ENCODE data around the gene SS18L1. TPM values are rescaled to one million over a fixed set of nuclear protein-coding genes. Genes with fewer than 3 reads are reported as not detected.

SS18L1 gene
- total RNA-seq, 1 donor, result 8.9 TPM

GRCh38 chr20:62149532-62150309 lies 6.2 kb downstream of the SS18L1 start:
- no peak for TF ChIP-seq CTCF (IDR thresholded peaks at IDR 0.05; ENCODE audit: insufficient read depth, low read length)
- no peak overlapping the region for H3K4me3 ChIP-seq (ENCODE audit: low read depth, low read length)
- no peak for DNase-seq (ENCODE audit: low read depth)

GRCh38 chr20:62150310-62150575 lies 6.7 kb downstream of the SS18L1 start:
- no peak overlapping the region for H3K4me3 ChIP-seq (ENCODE audit: low read depth, low read length)
- no peak for TF ChIP-seq CTCF (IDR thresholded peaks at IDR 0.05; ENCODE audit: insufficient read depth, low read length)
- DNase-seq (ENCODE audit: low read depth), result no peak

- no peak for TF ChIP-seq CTCF (IDR thresholded peaks at IDR 0.05; ENCODE audit: insufficient read depth, low read length)
- no peak overlapping the region for H3K4me3 ChIP-seq (ENCODE audit: low read depth, low read length)
- DNase-seq (ENCODE audit: low read depth), result no peak
Observed at GRCh38 chr20:62151225-62151624, 7.7 kb downstream of the SS18L1 start.

DNA sequence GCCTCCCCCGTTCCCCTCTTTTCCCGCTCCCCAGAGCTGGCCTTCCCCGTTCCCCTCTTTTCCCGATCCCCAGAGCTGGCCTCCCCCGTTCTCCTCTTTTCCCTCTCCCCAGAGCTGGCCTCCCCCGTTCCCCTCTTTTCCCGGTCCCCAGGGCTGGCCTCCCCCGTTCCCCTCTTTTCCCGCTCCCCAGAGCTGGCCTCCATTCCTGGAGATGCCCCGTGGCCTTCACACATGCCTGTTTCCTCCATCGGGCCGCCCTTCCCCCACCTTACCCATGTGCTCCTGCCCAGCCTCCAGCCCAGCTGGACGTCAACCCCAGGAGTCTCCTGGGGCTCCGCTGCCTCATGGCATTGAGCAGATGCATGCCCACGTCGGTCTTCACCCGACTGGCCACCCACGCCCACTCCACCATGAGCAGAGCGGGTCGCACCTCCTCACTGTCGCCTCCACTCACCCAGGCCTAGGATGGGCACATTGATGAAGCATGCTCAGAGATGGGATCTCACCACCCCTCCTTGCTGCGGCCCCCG lies 8.3 kb downstream of the SS18L1 start:
- TF ChIP-seq CTCF (IDR thresholded peaks at IDR 0.05; ENCODE audit: insufficient read depth, low read length), result no peak
- no peak overlapping the region for H3K4me3 ChIP-seq (ENCODE audit: low read depth, low read length)
- no peak for DNase-seq (ENCODE audit: low read depth)

GRCh38 chr20:62155428-62156253 lies 12.1 kb downstream of the SS18L1 start:
- no peak overlapping the region for H3K4me3 ChIP-seq (ENCODE audit: low read depth, low read length)
- no peak for DNase-seq (ENCODE audit: low read depth)
- TF ChIP-seq CTCF (IDR thresholded peaks at IDR 0.05; ENCODE audit: insufficient read depth, low read length), result no peak

- DNase-seq (ENCODE audit: low read depth), result no peak
- TF ChIP-seq CTCF (IDR thresholded peaks at IDR 0.05; ENCODE audit: insufficient read depth, low read length), result no peak
- no peak overlapping the region for H3K4me3 ChIP-seq (ENCODE audit: low read depth, low read length)
Observed at GRCh38 chr20:62156254-62156556, 12.6 kb downstream of the SS18L1 start.

Measured in fibroblast of the aortic adventitia (primary cell).